HG02610 (cell line): ENCODE measurements around the gene RAB11FIP4.

Experiments
- ATAC-seq: cut with Tn5 transposase; IDR thresholded peaks from one replicate; pipeline ENCODE4 v1.9.1; 2021; ENCODE audit warnings: mild to moderate bottlenecking, moderate library complexity; ENCODE audit not compliant: unreplicated experiment

The RAB11FIP4 gene

DNA sequence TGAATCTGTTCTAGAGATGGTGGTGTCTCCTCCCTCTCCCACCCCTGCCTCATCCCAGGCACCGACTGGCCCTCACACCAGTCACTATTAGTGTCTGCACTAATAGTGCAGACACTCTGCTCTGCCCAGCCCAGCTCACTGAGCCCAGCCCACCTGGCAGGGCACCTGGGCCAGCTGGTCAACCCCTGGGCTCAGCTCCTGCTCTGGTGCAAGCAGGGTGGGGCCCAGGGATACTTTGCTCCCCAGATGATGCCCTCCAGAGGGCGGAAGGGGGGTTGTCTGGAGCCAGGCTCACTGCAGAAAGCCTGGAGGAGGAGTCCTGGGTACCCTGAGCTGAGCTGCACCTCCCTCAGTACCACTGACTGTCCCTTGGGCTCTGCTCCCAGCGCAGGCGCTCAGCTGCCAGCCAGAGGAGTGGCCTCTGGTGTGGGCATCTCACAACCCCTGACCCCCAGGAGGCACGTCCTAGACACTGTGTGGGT is 14.5 kb downstream of the RAB11FIP4 start:
- ATAC-seq: no peak

DNA sequence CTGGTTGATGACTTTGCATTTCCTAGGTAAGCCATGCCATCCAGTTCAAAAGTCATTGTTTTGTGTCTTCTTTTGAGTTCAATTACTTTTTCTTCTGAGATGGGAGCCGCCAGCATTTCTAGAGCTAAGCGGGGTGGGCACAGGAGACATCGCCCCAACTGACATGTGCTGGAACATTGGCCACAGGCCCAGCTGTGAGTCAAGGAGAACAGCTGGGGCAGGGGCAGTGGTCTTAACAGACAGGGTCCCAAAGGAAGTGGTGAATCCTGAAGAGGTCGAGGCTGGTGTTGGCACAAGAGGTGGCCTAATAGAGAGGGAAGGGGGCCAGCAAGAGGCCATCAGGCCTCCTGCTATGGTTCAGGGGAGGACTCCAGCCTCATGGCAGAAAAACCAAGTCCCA is 17.1 kb downstream of the RAB11FIP4 start:
- no peak for ATAC-seq

DNA sequence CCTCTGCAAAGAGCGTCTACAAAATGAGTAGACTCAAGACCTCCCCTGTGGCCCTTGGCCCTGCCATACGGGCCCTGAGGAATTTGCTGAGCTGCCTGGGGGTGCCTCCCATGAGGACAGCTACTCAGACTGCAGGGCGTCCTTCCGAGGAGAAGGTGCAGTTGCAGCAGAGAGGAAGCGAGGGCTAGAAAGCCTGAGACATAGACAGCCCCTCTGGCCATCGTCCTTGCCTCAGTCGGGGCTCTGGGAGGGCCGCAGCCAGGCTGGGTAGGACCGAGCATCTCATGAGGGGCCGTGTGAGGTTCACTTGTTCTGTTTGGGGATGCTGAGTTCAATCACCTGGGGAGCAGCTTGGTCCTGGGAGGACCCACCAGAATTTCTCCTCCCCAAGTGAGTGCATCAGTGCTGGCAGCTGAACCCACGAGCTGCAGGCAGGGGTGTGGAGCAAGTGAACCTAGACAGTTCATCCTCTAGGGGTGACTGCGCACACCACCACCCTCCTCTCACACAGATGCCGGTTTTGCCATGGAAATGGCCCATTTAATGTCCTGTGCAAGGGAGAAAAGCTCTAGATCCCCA is 20.3 kb downstream of the RAB11FIP4 start:
- no peak for ATAC-seq

DNA sequence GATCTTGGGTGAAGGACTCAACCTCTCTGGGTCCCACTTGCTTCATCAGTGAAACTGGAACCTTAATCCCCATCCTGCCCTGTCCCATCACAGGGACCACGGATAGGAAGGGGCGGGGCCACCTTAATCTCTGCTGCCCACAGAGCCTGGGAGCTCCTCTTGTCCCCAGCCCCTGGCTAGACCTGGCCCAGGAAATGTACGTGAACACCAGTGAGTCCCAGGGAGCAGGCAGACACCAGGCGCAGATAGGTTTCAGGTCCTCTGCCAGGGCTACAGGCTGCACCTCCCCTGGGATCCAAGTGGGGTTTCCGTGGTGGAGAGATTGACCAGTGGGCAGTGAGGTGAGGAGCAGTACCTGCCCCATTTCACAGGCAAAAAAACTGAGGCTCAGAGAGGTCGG is 21.0 kb downstream of the RAB11FIP4 start:
- no peak for ATAC-seq

DNA sequence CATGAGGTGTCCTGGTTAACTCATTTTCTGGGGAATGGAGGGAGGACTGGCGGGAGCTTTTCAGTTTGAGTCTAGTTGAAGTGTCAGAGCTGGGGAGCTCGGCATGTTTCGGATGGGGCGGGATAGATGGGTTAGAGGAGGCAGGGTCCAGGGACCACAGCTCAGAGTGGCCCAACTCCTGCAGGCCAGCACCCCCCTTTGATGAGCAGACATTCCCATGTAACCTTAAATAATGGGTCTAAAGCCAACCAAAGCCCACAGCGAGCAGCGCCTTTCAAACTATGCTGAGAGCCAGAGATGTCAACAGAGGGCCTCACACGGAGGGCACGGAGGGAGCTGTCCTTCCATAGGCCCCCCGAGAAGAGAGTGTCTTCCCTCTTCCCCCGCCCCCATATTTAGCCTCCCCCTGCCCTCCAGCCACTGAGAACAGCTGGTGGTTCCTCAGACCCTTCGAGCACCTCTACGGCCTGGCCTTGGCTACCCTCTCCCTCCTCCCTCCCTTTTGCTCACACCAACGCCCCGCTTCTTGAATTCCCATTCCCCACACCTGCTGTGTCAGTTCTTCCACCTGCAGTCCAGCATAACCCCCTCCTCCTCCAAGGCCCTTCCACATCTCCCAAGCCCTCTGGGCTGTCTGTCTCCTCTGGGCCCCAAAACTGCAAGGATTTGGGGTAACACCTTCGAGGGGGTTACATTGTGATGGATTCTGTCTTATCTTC is 21.8 kb downstream of the RAB11FIP4 start:
- no peak for ATAC-seq

DNA sequence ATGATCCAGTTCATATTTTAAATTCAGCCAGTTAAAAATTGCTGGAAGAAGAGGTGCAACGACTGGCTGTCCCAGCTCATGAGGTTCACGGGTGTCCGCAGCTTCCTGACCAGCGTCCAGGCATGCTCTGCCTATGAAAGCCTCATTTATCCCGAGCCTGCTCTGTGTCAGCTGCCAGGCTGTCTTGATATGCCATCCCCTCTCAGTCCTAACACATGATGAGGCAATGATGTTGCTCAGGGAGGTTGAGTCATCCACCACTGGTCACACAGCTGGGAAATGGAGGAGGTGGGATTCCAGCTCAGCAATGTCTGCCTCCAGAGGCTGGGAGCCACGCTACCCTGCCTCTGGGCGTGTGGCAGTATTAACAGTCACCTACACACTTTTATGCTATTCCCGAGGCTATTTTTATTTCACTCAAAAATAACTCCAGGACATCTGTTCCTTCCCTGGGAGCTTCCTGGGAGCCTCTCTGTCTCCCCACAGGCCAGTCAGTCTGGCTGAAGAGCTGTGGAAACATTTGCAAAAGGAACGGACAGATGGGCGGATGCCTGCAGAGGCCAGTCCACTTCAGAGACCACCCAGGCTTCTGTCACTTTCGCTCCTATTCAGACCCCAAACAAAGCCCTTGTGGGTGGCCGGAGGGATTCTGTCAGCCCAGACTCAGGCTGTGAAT is 22.5 kb downstream of the RAB11FIP4 start:
- no peak for ATAC-seq

DNA sequence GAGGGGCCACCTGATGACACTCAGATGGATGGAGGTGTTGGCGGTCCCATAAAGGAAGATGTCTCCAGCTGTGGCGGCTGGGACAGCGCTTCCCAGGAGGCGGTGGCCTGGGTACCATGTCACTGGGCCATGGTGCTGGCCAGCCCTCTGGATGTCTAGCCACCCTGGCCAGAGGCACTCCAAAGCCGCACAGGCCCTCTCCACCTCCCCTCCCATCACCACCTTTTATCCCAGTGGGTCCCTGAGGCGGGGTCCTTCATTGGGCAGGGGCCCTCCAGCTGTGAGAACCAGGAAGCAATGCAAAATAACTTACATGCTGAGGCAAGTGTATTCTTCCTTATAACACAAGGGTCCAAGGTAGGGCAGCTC is 23.1 kb downstream of the RAB11FIP4 start:
- ATAC-seq: no peak

DNA sequence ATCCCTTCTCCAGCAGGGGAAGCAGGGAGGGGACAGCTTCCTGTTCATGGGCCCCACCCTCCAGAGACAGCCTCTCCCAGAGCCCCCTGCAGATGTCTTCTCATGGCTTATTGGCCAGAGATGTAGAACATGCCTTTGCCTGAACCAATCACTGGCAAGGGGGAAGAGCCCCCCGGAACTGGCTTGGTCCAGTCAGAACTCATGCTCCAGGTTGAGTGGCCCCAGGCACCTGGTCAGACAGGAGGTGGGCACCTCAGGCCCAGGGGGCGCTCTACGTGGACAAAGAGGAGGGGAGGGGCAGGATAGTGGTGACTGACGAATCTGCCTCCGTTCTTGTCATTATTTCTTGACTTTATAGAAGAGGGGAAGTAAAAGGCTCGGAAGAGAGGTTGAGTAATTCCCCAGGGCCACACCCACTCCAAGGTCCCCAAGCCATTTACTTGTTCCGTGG is 23.6 kb downstream of the RAB11FIP4 start:
- no peak for ATAC-seq

DNA sequence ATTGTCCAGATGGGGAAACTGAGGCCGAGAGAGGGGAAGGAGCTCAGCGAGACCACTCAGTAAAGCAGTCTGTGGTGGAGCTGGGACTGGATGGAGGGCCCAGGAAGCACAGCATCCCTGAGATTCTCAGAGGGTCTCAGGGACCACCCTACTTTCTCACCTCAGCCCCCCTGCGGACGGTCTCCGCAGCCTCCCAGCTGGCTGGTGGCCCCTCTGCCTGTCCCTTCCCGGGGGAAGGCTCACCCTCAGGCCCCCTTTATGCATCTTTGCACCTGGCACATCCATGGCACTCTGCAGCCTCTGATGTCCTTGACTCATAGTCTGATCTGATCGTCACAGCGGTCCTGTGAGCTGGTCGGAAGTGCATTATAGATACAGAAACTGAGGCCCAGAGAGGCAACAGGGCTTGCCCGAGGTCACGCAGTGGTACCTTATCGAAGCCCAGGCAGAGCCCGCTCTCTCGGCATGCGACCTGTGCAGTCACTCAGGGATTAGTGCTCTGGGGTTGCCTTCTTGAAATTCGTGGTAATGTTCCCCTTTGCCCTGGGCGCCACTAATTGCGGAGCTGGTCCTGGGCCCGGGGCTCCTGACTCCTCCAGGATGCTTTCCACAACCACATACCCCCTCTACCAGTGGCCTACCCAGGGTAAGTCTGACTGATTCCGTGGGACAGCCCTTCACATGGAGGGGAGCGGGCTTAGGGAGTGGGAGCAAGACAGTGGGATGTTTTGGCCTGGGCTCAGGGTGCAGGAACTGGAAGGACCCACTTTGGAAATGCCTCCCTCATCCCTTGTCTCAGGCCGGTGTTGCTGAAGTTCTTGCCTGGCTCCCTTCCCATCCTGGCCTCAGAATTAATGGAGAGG is 24.4 kb downstream of the RAB11FIP4 start:
- ATAC-seq: no peak

DNA sequence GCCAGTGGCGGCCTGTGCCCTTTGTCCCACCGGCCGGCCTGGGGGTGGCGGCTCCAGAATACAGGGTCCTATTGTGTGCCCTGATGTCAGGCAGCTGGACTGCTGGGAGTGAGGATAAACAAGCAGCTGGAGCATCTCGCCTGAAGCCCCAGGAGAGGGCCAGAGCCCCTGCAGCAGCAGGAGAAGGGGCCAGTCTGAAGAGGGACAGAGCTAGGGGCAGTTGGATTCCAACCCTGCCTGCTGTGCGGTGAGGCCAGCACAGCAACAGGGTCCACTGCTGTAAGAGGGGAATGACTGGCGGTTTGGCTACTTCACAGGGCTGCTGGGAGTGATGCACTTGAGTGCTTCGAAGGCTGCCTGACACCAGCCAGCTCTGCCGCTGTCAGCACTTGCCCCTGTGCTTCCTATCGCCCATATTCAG is 25.0 kb downstream of the RAB11FIP4 start:
- ATAC-seq: no peak

DNA sequence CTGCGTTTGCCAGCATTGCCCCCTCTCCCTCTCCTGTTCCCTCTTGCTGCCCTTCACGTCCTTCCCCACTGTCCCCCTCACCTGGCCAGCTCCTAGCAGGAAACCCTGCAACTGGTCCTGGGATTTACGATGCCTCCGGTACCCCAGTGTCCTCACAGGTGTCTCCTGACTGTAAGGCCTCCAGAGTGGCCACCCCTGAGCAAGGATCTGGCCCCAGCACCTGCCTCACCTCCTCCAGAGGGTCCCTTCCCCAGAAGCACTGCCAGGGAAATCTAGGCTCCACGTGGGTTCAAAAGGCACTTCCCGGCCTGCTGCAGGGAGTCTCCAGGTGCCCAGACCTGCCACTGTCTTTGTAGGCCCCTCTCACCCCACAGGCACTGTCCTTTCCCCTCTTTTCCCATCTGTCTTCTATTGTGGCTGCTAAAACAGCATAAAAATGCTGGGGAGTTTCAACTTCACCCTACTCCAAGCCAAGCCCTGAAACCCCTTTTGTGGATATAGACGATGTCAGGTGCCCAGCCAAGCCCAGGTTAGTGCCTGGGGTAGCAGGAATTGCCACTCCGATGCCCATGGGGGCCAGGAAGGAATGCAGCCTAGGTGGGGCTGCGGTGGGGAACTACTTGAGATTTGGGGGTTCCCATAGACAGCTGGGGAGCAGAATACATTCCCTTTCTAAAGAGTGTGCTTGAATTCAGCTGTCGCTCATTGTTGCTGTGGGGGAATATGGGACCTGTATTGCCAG is 25.7 kb downstream of the RAB11FIP4 start:
- no peak for ATAC-seq

DNA sequence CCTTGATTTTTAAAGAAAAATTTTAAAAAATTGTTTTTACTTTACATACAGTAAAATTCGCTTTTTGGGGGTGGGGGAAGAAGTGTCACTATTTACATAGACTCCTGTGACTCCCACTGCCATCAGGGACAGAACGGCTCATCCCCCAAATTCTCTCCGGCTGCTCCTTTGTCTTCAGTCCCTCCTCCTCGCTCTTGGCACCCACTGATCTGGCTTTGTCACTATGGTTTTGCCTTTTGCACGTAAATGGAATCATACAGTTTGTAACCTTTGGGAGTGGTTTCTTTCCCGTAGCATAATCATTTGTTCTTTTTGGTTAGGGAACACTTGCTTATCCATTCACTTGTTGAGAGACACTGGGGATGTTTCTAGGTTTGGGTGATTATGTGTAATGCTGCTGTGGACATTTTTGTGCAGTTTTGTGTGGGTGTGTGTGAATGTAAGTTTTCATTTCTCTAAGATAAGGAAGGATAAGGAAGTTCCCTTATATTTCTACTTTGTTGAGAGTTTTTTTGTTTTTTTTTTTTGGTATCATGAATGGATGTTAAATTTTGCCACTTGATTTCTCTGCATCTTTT is 27.4 kb downstream of the RAB11FIP4 start:
- no peak for ATAC-seq

DNA sequence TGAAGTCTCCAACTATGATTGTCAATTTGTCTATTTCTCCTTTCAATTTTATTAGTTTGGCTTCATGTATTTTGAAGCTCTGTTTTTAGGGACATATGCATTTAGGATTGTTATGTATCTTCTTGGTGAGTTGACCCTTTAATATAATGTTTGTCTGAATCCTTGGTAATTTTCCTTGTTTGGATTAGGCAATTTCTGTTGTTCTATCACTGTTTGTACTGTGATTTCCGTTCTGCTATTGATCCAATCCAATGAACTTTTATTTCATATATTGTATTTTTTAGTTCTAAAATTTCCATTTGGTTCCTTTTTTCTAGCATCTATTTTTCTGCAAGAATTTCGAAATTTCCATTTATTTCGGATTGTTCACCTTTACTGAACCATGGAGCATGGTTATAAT is 31.0 kb downstream of the RAB11FIP4 start:
- ATAC-seq: no peak

DNA sequence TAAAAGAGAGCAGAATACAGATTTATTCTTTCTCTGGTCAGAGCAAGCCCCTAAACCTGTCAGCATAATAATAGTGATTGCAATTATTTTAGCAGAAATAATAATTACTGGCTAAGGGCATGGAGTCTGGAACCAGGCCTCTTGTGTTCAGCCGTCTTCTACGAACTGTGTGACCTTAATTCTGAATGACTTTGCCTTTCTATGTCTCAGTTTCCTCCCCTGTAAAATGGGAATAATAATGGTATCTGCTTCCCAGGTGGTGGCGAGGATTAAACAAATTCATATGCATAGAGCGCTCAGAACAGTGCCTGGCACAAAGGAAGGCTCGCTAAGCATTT is 33.4 kb downstream of the RAB11FIP4 start:
- ATAC-seq: no peak

DNA sequence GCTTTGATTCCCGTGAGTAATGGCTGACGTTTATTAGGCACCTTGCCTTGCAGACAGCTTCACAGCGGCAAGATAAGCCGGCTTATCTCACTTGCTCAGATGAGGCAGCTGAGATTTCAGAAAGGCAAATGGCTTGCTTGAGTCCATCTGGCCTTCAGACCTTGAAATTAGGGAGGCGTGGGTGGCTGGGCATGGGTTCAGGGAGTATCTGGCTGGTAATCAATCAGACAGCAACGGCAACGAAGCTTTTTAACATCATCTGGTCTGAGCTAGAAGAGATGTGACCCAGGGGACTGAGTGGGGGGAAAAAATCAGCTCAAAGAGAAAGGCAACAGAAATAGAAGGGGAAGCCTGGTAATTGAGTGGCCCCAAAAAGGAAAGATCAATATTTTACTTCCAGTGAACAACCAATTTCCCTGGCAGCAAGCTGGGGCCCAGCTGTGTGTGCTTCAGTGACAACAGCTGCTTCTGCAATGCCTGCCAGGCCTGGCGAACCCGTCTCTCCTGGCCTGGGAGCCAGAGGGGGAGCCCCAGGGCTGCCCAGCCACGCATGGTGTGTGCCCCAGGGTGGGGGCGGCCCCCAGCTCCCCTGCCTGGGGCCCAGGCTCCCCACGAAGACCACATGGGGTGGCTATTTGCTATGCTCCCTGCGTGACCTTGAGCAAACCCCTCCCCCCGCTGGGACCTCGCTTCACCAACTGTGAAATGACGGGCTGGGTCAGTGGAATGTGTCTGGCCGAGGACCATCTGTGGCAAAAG is 34.0 kb downstream of the RAB11FIP4 start:
- no peak for ATAC-seq

DNA sequence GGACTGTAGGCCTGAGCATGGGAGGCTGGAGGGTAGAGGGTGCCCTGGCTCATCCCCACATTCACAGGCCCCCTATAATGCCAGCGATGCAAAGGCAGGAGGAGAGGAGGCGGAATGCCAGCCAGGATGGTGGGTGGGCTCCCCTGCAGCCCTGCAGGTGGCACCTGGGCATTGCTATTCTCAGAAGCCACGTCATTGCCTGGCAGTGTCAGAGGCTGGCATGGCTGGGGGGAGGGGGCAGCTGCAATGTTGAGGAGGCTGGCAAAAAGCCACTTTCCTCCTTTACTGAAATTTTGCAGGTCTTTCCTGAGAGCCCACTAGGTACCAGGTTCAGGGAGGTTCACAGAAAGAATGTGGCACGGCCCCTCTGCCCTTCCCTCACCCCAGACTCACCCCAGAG is 36.2 kb downstream of the RAB11FIP4 start:
- no peak for ATAC-seq

DNA sequence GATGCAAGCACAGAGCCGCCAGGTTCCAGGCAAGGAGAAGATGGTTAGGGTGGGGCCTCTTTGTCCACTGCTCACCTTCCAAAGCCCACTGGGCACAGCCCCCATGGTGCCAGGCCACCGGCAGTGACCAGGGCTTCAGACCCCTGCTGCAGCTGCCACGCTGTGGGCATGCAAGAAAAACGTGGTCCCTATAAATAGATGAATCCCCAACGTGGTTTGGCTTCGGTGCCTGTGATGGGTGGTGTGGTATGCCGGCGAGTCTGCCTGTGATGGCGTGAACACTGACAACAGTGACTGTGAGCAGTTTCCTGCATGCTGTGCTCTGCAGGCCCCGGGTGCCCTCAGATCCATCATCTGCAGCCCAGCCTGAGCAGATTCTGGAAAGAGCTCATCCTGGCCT is 36.6 kb downstream of the RAB11FIP4 start:
- ATAC-seq: no peak

DNA sequence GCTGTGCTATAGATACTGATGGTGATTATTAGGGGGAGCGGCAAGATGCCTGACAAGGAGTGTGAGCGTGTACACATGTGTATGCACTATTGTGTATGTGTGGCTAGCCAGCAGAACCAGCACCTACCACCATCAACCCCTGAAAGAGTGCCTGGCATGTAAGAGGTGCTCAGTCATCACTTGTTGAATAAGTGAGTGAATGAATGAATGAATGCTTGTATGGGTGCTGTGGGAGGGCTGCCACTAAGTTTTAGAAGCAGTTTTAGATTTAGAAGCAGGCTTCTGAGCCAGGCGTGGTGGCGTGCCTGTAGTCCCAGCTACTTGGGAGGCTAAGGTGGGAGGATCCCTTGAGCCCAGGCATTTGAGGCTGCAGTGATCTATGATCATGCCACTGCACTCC is 37.0 kb downstream of the RAB11FIP4 start:
- no peak for ATAC-seq

DNA sequence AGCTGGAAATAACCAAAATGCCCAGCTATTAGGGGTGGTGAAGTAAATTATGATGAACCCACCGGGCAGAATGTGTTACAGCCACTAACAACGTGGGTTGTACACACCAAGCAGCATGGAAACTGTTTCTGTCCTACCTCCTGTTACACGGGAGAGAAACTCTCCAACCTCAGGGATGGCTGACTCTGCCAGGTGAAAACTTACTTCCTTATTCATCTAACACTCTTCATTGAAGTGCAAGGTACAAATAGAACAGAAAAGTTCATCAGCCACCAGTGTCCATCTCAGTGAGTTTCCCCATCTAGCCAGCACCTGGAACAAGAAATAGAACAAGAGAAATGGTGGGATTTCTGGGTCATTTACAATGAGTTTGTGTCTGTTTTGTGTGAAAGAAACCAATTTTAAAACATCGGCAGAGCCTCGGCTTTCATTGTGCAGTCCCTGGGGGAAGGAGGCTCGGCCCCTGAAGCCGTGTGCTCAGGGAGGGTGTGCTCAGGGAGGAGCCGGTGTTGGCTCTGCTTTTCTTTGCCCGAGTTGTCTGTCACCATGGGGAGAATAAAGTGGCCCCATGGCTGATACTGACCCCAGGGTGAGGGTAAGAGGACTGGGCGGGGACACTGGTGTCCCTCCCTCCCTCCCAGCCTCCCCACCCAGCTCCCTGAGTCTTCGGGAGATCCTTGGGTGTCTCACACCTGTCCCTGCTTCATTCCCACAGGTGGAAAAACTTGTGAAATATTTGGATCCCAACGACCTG is 39.8 kb downstream of the RAB11FIP4 start:
- ATAC-seq: no peak
